Measurements from ENCODE around the gene OCSTAMP. TPM values are rescaled to one million over a fixed set of nuclear protein-coding genes. Genes with fewer than 3 reads are reported as not detected.

Gene OCSTAMP
- total RNA-seq (2014; rRNA removed; shearing (Covaris generic)): not detected in 2 replicates

GRCh38 chr20:46550461-46550860, at the start of gene OCSTAMP:
OCSTAMP (minus strand) TSS chr20:46550654; CDS start chr20:46550560, 94 bp downstream.
- no peak for DNase-seq (ENCODE audit: low read depth)

- DNase-seq (ENCODE audit: low read depth): no peak
Observed at GRCh38 chr20:46599227-46599987, 49.0 kb upstream of the OCSTAMP start.

GRCh38 chr20:46595933-46596332, 45.5 kb upstream of the OCSTAMP start:
- no peak for DNase-seq (ENCODE audit: low read depth)

- DNase-seq (ENCODE audit: low read depth): no peak
Observed at GRCh38 chr20:46594725-46595124, 44.3 kb upstream of the OCSTAMP start.

GRCh38 chr20:46592580-46593362, 42.3 kb upstream of the OCSTAMP start:
- DNase-seq (ENCODE audit: low read depth): no peak

GRCh38 chr20:46590443-46590842, 40.0 kb upstream of the OCSTAMP start:
- no peak for DNase-seq (ENCODE audit: low read depth)

GRCh38 chr20:46588532-46589511, 38.4 kb upstream of the OCSTAMP start:
- DNase-seq (ENCODE audit: low read depth): no peak

- DNase-seq (ENCODE audit: low read depth): no peak
Observed at GRCh38 chr20:46587986-46588385, 37.5 kb upstream of the OCSTAMP start.

GRCh38 chr20:46586724-46587123, 36.3 kb upstream of the OCSTAMP start:
- no peak for DNase-seq (ENCODE audit: low read depth)

GRCh38 chr20:46584508-46584907, 34.1 kb upstream of the OCSTAMP start:
- DNase-seq (ENCODE audit: low read depth): no peak

GRCh38 chr20:46583411-46584214, 33.2 kb upstream of the OCSTAMP start:
- no peak for DNase-seq (ENCODE audit: low read depth)

GRCh38 chr20:46582648-46583047, 32.2 kb upstream of the OCSTAMP start:
- no peak for DNase-seq (ENCODE audit: low read depth)

GRCh38 chr20:46581391-46581790, 30.9 kb upstream of the OCSTAMP start:
- DNase-seq (ENCODE audit: low read depth): no peak

GRCh38 chr20:46580613-46581205, 30.3 kb upstream of the OCSTAMP start:
- DNase-seq (ENCODE audit: low read depth): peak; percentile 11

GRCh38 chr20:46578745-46579144, 28.3 kb upstream of the OCSTAMP start:
- no peak for DNase-seq (ENCODE audit: low read depth)

GRCh38 chr20:46576774-46577395, 26.4 kb upstream of the OCSTAMP start:
- DNase-seq (ENCODE audit: low read depth): no peak

- DNase-seq (ENCODE audit: low read depth): no peak
Observed at GRCh38 chr20:46575937-46576461, 25.5 kb upstream of the OCSTAMP start.

- DNase-seq (ENCODE audit: low read depth): no peak
Observed at GRCh38 chr20:46575394-46575793, 24.9 kb upstream of the OCSTAMP start.

- DNase-seq (ENCODE audit: low read depth): peak; percentile 22
Observed at GRCh38 chr20:46573788-46574584, 23.5 kb upstream of the OCSTAMP start.

Data from M059J (cell line).